ENCODE data around the gene KCNQ1.

GRCh38 chr11:2419638-2420501, 24.9 kb upstream of the KCNQ1 start:
- TF ChIP-seq CTCF (IDR thresholded peaks at IDR 0.05), result peak; percentile 78 to 79
- no peak for TF ChIP-seq POLR2A (IDR thresholded peaks at IDR 0.05)
- no peak for TF ChIP-seq POLR2AphosphoS5 (IDR thresholded peaks at IDR 0.05)
- no peak for TF ChIP-seq EP300 (IDR thresholded peaks at IDR 0.05)
